K562 (cell line): Measurements from ENCODE around the gene TCEANC. TPM values are rescaled to one million over a fixed set of nuclear protein-coding genes. Genes with fewer than 3 reads are reported as not detected.

Experiments
- ATAC-seq: fragments of 200-7000 bp; cut with Tn5 transposase; 3 replicates; pipeline ENCODE4 v1.9.1; 2020; ENCODE audit warnings: moderate library complexity
- BruUV-seq: library from RNA; stranded (reverse); fragments of 400-500 nt; replicated peaks from 2 replicates; lab custom pipeline; 2021; lab: Mats Ljungman, UMichigan
- CTCF ChIA-PET: fragments of 300-600 bp; formaldehyde crosslinking; extraction: SDS; loops from one replicate; lab custom pipeline; 2021; ENCODE audit warnings: low intra/inter-chr PET ratio; lab: Yijun Ruan, JAX
- POLR2A ChIA-PET: fragments of 300-600, 350-650 bp; sonication (Branson Sonifier 250); formaldehyde crosslinking; extraction: SDS; loops from one replicate; lab custom pipeline; 2021; ENCODE audit warnings: antibody characterized with exemption, inconsistent platforms; lab: Yijun Ruan, JAX
- DNase-seq, 4 experiments: peaks; one replicate each; pipeline versions ENCODE4 v3.0.0 to v3.0.0-alpha.2; 2011 to 2018; ENCODE audit warnings: low spot score in 3 of 4, mixed read lengths in 3 of 4; ENCODE audit errors: extremely low read depth in 1 of 4
- FAIRE-seq: peaks from 2 replicates; lab custom pipeline; 2011; peaks lifted over from hg19 to GRCh38; lab: Jason Lieb, UNC
- H2AFZ ChIP-seq: 2 replicates; pipeline ENCODE4 v1.6.0; 2011; ENCODE audit warnings: low read depth, low read length, control low read depth, inconsistent platforms
- H3K27ac ChIP-seq: fragments of 200-600 bp; 3 replicates; pipeline ENCODE4 v1.8.0; 2011; ENCODE audit warnings: low read depth, mild to moderate bottlenecking, control low read depth, inconsistent platforms, low read length, moderate library complexity, mixed read lengths; ENCODE audit errors: extremely low read depth
- H3K27me3 ChIP-seq, 2 experiments: fragments of 300-600 bp in 1 of 2; 2 replicates in 1 of 2; 3 replicates in 1 of 2; pipeline versions ENCODE4 v1.6.0 to v1.8.0; 2011; ENCODE audit warnings: inconsistent platforms in 2 of 2, low read length in 2 of 2, mild to moderate bottlenecking in 1 of 2, mixed read lengths in 1 of 2, moderate library complexity in 1 of 2; ENCODE audit not compliant: control insufficient read depth in 2 of 2, insufficient read depth in 2 of 2
- H3K36me3 ChIP-seq: fragments of 300-600 bp; 3 replicates; pipeline ENCODE4 v1.8.0; 2011; ENCODE audit warnings: mild to moderate bottlenecking, low read length, inconsistent platforms; ENCODE audit not compliant: control insufficient read depth, insufficient read depth
- H3K4me1 ChIP-seq, 2 experiments: fragments of 200-600 bp in 1 of 2; replicated peaks in 1 of 2; 2 replicates in 1 of 2; 3 replicates in 1 of 2; pipeline versions ENCODE4 v1.5.1 to v1.8.0; 2011; ENCODE audit warnings: inconsistent platforms in 2 of 2, low read length in 2 of 2, mild to moderate bottlenecking in 1 of 2, mixed read lengths in 1 of 2, moderate library complexity in 1 of 2; ENCODE audit not compliant: control insufficient read depth in 2 of 2, insufficient read depth in 2 of 2
- H3K4me2 ChIP-seq: 2 replicates; pipeline ENCODE4 v1.6.1; 2011; ENCODE audit warnings: low read length, control low read depth, inconsistent platforms, mixed read lengths; ENCODE audit not compliant: insufficient read depth
- H3K4me3 ChIP-seq: fragments of 200-600 bp; sonication (generic), shearing (Covaris generic); 2 replicates; pipeline ENCODE4 v1.5.1; 2016; ENCODE audit warnings: control low read depth, inconsistent platforms
- H3K79me2 ChIP-seq: fragments of 200-600 bp; 3 replicates; pipeline ENCODE4 v1.8.0; 2011; ENCODE audit warnings: low read length, inconsistent platforms; ENCODE audit not compliant: control insufficient read depth, insufficient read depth
- H3K9ac ChIP-seq, 2 experiments: 2 replicates each; pipeline versions ENCODE4 v1.6.0 to v1.6.1; 2011; ENCODE audit warnings: low read depth in 2 of 2, low read length in 2 of 2, control low read depth in 1 of 2, inconsistent platforms in 1 of 2, mild to moderate bottlenecking in 1 of 2, mixed read lengths in 1 of 2; ENCODE audit not compliant: insufficient read depth in 1 of 2
- H3K9me1 ChIP-seq: one replicate; pipeline ENCODE4 v1.6.0; 2011; ENCODE audit warnings: inconsistent platforms, mild to moderate bottlenecking, low read length, moderate library complexity; ENCODE audit not compliant: control insufficient read depth, insufficient read depth
- H3K9me3 ChIP-seq: replicated peaks from 2 replicates; pipeline ENCODE4 v1.5.1; 2011; ENCODE audit warnings: low read depth, low read length, inconsistent platforms; ENCODE audit not compliant: control insufficient read depth, insufficient read depth
- H4K20me1 ChIP-seq: replicated peaks from 2 replicates; pipeline ENCODE4 v1.6.1; 2011; ENCODE audit warnings: low read length, inconsistent platforms, mixed read lengths; ENCODE audit not compliant: control insufficient read depth, insufficient read depth
- BRD9 ChIP-seq: fragments of 450-650 bp; IDR thresholded peaks from 2 replicates; pipeline ENCODE4 v1.6.1; 2018; ENCODE audit warnings: low read depth; ENCODE audit not compliant: partially characterized antibody
- CLOCK ChIP-seq: fragments of 250-450 bp; sonication (Bioruptor Pico); IDR thresholded peaks from 2 replicates; pipeline ENCODE4 v1.4.0; 2020; ENCODE audit warnings: mild to moderate bottlenecking, moderate library complexity, borderline replicate concordance
- JUN ChIP-seq, 2 experiments: sonication (generic) in 1 of 2; formaldehyde crosslinking in 1 of 2; IDR thresholded peaks; 2 replicates each; pipeline versions ENCODE4 v1.6.1 to v1.8.0; 2012 to 2022; ENCODE audit warnings: borderline replicate concordance in 2 of 2, mild to moderate bottlenecking in 2 of 2, improper control_type of control experiment in 1 of 2, low read depth in 1 of 2, low read length in 1 of 2, missing genetic modification reagents in 1 of 2
- NR3C1 ChIP-seq: sonication (generic); formaldehyde crosslinking; IDR thresholded peaks from 2 replicates; pipeline ENCODE4 v1.8.1; 2022; ENCODE audit warnings: missing genetic modification reagents
- OTX1 ChIP-seq: fragments of 450-650 bp; formaldehyde crosslinking; IDR thresholded peaks from 2 replicates; pipeline ENCODE4 v1.4.0; 2022; ENCODE audit warnings: mild to moderate bottlenecking
- PHF21A ChIP-seq: fragments of 450-650 bp; IDR thresholded peaks from 2 replicates; pipeline ENCODE4 v1.6.1; 2017; ENCODE audit warnings: low read depth, borderline replicate concordance
- ZNF133 ChIP-seq: fragments of 250-450 bp; sonication (Bioruptor Pico); IDR thresholded peaks from 2 replicates; pipeline ENCODE4 v1.4.0; 2020; ENCODE audit warnings: mild to moderate bottlenecking
- ZNF24 ChIP-seq: fragments of 450-650 bp; IDR thresholded peaks from 2 replicates; pipeline ENCODE4 v1.6.1; 2016
- ZNF282 ChIP-seq: sonication (generic); formaldehyde crosslinking; IDR thresholded peaks from 2 replicates; pipeline ENCODE4 v1.8.1; 2023; ENCODE audit warnings: missing genetic modification reagents
- ZNF431 ChIP-seq: sonication (generic); formaldehyde crosslinking; IDR thresholded peaks from 2 replicates; pipeline ENCODE4 v1.8.0; 2022; ENCODE audit warnings: mild to moderate bottlenecking, missing genetic modification reagents
- ZNF507 ChIP-seq: conservative IDR thresholded peaks from 2 replicates; pipeline ENCODE4 v1.6.1; 2017; ENCODE audit warnings: missing genetic modification characterization, missing compliant biosample characterization
- WGBS: fragments of 100-300 bp; shearing (Covaris generic); methylation state at CpG from one replicate; pipeline ENCODE4 v1.1.6; 2016; ENCODE audit warnings: low coverage, mixed read lengths; ENCODE audit not compliant: insufficient coverage; ENCODE audit errors: missing lambda C conversion rate; 5-methylcytosine and 5-hydroxymethylcytosine counted together
- in situ Hi-C: fragments of 300-500 bp; cut with MboI; formaldehyde crosslinking; loops from 4 replicates; pipeline ENCODE4 v1.15.0; 2018; ENCODE audit warnings: inconsistent platforms, mixed read lengths
- intact Hi-C: fragments of 100-400 bp; cut with micrococcal nuclease; formaldehyde crosslinking; loops from 2 replicates; pipeline ENCODE4 v1.14.2; 2022
- polyA plus RNA-seq, 8 experiments: library from polyadenylated mRNA; depleted of rRNA in 4 of 8; stranded (reverse) in 5 of 8; unstranded in 3 of 8; fragments of >200 nt; fragmentation: Nextera tagmentation in 2 of 8; fragmentation: Illumina TruSeq in 1 of 8; extraction: Ambion mirVana in 2 of 8; extraction: Trizol in 1 of 8; gene quantifications; 2 replicates each; pipeline versions ENCODE4 v1.2.1 to v1.2.3, GENCODE V29; 2011 to 2014; ENCODE audit warnings: inconsistent platforms in 1 of 8, missing spikeins in 1 of 8
- total RNA-seq, 7 experiments: library from RNA; depleted of rRNA in 6 of 7; stranded (reverse); fragments of >200 nt in 6 of 7; fragmentation: Illumina TruSeq in 2 of 7; extraction: Trizol in 2 of 7; gene quantifications; 2 replicates each; pipeline versions ENCODE4 v1.2.1 to v1.2.3, GENCODE V29; 2011 to 2021; ENCODE audit warnings: low replicate concordance in 1 of 7

The TCEANC gene
- total and polyA plus RNA-seq, 9 of the 15 experiments (the other 6 are each of a cell fraction or from before 2014, with no cell fraction given) = 1.2 to 2.8 (median 2.0) TPM

- no peaks in the 10 kb centered on the region for H3K4me1 ChIP-seq
- no peak overlapping the region for H2AFZ ChIP-seq
- TF ChIP-seq BRD9 = no peak
- TF ChIP-seq JUN (IDR thresholded peaks at IDR 0.05; ENCODE audit: borderline replicate concordance, low read depth, low read length) = no peak
- no peak for TF ChIP-seq JUN (CRISPR knock-in tag; IDR thresholded peaks at IDR 0.05; ENCODE audit: borderline replicate concordance)
- TF ChIP-seq ZNF431 (CRISPR knock-in tag) = no peak
- no peak for TF ChIP-seq ZNF282 (CRISPR knock-in tag)
- TF ChIP-seq CLOCK (CRISPR knock-in tag) = no peak
- no peak for TF ChIP-seq NR3C1 (CRISPR knock-in tag)
- TF ChIP-seq ZNF24 = no peak
- TF ChIP-seq ZNF133 (CRISPR knock-in tag) = no peak
- TF ChIP-seq OTX1 = no peak
- no peak for TF ChIP-seq ZNF507 (tag)
- TF ChIP-seq PHF21A = no peak
- TF ChIP-seq, all 486 proteins: peak for 0
- Histone ChIP-seq H3K27me3 (no peaks in the 10 kb centered on the region), H3K36me3 (no peaks in the 10 kb centered on the region), H3K9me1 (no peaks in the 10 kb centered on the region), H3K4me2 (no peak overlapping the region), H4K20me1 (no peaks in the 10 kb centered on the region), H3K9me3 (peaks cover 2% of the 10 kb centered on the region; the same call in 1 of the 2 replicates), H3K4me3 (no peak overlapping the region), H3K79me2 (no peaks in the 10 kb centered on the region), H3K9ac (no peak overlapping the region), H3K27ac (no peak overlapping the region)
- in situ Hi-C loops = loop anchor here (5.0 kb wide), 1 partner anchor 121 kb away; no protein-coding TSS in a partner anchor
- WGBS = 0% methylated on average over 1 of the region's 1 CpG
- intact Hi-C loops = no loop called here
- DNase-seq (no peak), ATAC-seq (no peak), FAIRE-seq (no peak)
- BruUV-seq = no TSS peak
- CTCF ChIA-PET = no interaction called here
- POLR2A ChIA-PET = no interaction called here
Measured at GRCh38 chrX:13638021-13638420, 14.9 kb upstream of the TCEANC start.
